Kidney (tissue), 14 donors: ENCODE results near the gene DDAH1. TPM values are rescaled to one million over a fixed set of nuclear protein-coding genes. Genes with fewer than 3 reads are reported as not detected.

Experiments used
- DNase-seq, 5 donors: peaks; one replicate each; pipeline ENCODE4 v3.0.0-alpha.2; 2013 to 2020
- FAIRE-seq: peaks from 2 replicates; lab custom pipeline; 2012; peaks lifted over from hg19 to GRCh38; lab: Jason Lieb, UNC
- H3K27ac ChIP-seq, 2 donors: one replicate each; pipeline ENCODE4 v1.7.0; 2013; ENCODE audit warnings: low read depth in 2 of 2, low read length in 2 of 2, inconsistent platforms in 1 of 2
- H3K27me3 ChIP-seq: one replicate; pipeline ENCODE4 v1.7.1; 2013; ENCODE audit warnings: low read length, inconsistent platforms; ENCODE audit not compliant: control insufficient read depth, insufficient read depth
- H3K36me3 ChIP-seq, 3 donors: one replicate each; pipeline versions ENCODE4 v1.7.0 to v1.7.1; 2013; ENCODE audit warnings: low read length in 3 of 3, control low read depth in 1 of 3, inconsistent platforms in 1 of 3; ENCODE audit not compliant: insufficient read depth in 3 of 3, control insufficient read depth in 2 of 3
- H3K4me1 ChIP-seq, 3 donors: one replicate each; pipeline versions ENCODE4 v1.7.0 to v1.7.1; 2013; ENCODE audit warnings: low read length in 3 of 3, inconsistent platforms in 1 of 3, low read depth in 1 of 3; ENCODE audit not compliant: control insufficient read depth in 2 of 3, insufficient read depth in 2 of 3
- H3K4me3 ChIP-seq, 3 donors: one replicate each; pipeline versions ENCODE4 v1.7.0 to v1.8.1; 2013; ENCODE audit warnings: low read length in 3 of 3, control low read depth in 1 of 3, inconsistent platforms in 1 of 3
- H3K9ac ChIP-seq, 3 donors: one replicate each; pipeline versions ENCODE4 v1.7.0 to v1.7.1; 2013; ENCODE audit warnings: low read length in 3 of 3, control low read depth in 1 of 3, inconsistent platforms in 1 of 3
- H3K9me3 ChIP-seq, 3 donors: one replicate each; pipeline versions ENCODE4 v1.7.0 to v1.7.1; 2013; ENCODE audit warnings: low read length in 3 of 3, control low read depth in 1 of 3, inconsistent platforms in 1 of 3; ENCODE audit not compliant: control insufficient read depth in 2 of 3, insufficient read depth in 1 of 3
- intact Hi-C: fragments of 100-400 bp; cut with DNase I; formaldehyde crosslinking; loops from one replicate; pipeline ENCODE4 v1.11.1; 2022
- polyA plus RNA-seq: library from polyadenylated mRNA; stranded (reverse); fragments of 350-450 nt; fragmentation: Illumina TruSeq; extraction: RNeasy Lipid Tissue Mini Kit (QIAGEN cat#74804); gene quantifications from one replicate; pipeline ENCODE4 v1.2.3, GENCODE V29; 2014; ENCODE audit warnings: low read depth, low replicate concordance; ENCODE audit not compliant: insufficient read depth
- total RNA-seq: library from RNA; stranded (reverse); fragmentation: NEBNext Ultra II Directional; extraction: Animal tissue kit (Norgen Biotek cat#: 25700); gene quantifications from one replicate; pipeline ENCODE4 v1.2.1, GENCODE V29; 2021
- TF ChIP-seq, protein P1 (sequence below): IDR thresholded peaks from 3 replicates; pipeline ENCODE4 v1.5.1; 2012; ENCODE audit warnings: mild to moderate bottlenecking, moderate library complexity, borderline replicate concordance; ENCODE audit not compliant: insufficient read depth; ENCODE audit errors: extremely low read depth
- donor health status: control.
- donor health status: control.
- donor health status: control.
- donor health status: control.
- donor health status: control.
- donor health status: DM: yes; HTN: yes; CAD: no.
- donor health status: Normal renal cell carcinoma (clear cell type).

Gene DDAH1
- total and polyA plus RNA-seq, 2 donors from 2014 or later: 73.1 to 98.9 TPM

DNA sequence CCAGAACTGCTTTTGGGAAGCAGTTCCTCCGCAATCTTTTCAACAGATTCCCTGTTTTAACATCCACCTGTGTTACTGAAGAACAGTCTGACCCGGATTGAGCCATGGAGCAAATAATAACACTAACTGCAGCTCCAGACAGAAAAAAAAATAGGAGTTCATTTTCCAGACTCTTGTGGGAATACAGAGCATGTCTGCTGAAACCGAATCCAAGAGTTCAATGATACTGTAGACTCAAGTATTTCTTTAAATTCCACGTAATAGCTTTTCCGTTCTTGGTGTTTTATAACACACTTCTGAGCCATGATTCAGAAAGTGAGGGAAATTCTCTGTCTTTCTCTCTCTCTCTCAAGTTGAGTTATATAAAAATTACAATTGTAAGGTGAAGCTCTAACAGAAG is 60.6 kb downstream of the DDAH1 start:
- TF ChIP-seq, protein P1, sequence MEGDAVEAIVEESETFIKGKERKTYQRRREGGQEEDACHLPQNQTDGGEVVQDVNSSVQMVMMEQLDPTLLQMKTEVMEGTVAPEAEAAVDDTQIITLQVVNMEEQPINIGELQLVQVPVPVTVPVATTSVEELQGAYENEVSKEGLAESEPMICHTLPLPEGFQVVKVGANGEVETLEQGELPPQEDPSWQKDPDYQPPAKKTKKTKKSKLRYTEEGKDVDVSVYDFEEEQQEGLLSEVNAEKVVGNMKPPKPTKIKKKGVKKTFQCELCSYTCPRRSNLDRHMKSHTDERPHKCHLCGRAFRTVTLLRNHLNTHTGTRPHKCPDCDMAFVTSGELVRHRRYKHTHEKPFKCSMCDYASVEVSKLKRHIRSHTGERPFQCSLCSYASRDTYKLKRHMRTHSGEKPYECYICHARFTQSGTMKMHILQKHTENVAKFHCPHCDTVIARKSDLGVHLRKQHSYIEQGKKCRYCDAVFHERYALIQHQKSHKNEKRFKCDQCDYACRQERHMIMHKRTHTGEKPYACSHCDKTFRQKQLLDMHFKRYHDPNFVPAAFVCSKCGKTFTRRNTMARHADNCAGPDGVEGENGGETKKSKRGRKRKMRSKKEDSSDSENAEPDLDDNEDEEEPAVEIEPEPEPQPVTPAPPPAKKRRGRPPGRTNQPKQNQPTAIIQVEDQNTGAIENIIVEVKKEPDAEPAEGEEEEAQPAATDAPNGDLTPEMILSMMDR: no peak
- Histone ChIP-seq H3K4me3 (no peak overlapping the region), H3K36me3 (no peaks in the 10 kb centered on the region), H3K27me3 (no peaks in the 10 kb centered on the region), H3K27ac (peak overlapping the region; percentile 48 to 54), H3K9ac (peak overlapping the region in 1 of 3 donors; percentile 2), H3K4me1 (peaks cover 0 to 39% (median 2%) of the 10 kb centered on the region in 3 donors), H3K9me3 (no peaks in the 10 kb centered on the region)
- FAIRE-seq (no peak), DNase-seq (peak in 1 of 5 donors; percentile 22)
- intact Hi-C loops: no loop called here

DNA sequence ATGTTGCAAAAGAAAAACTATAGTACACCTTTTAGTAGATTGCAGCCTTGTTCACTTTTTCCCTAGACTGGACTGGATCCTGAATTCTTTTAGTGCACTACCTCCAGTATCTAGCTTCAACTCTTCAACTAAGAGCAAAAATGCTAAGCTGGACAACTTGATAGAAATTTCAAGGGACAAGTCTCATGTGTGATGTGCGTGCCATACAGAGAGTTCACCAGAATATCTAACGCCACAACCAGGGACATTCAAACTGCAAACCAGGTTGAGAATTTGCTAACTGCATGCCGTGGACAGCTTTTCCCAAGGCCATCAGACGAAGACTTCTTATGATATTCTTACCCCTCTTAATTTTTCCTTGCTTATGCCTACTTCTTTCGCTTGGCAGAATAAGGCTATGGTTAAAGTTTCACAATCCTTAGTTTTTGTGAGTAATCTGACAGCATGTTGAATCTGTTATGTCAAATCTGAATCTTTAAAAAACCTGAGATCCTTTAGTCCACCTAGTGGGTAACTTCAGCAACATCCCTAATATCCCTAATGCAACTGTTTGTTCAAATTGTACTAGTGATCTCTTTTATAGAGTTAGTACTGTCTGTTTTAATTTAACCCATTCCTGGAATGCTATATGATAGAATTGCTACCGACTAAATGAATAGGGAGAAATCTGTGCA is 66.4 kb downstream of the DDAH1 start:
- DNase-seq (no peak), FAIRE-seq (no peak)
- H3K27ac ChIP-seq: peak overlapping the region in 1 of 2 donors; percentile 40
- H3K9me3 ChIP-seq: no peaks in the 10 kb centered on the region
- H3K4me3 ChIP-seq: no peak overlapping the region
- H3K27me3 ChIP-seq: no peaks in the 10 kb centered on the region
- TF ChIP-seq, protein P1: peak; percentile 32
- intact Hi-C loops: no loop called here
- no peaks in the 10 kb centered on the region for H3K36me3 ChIP-seq
- peak overlapping the region in 1 of 3 donors; percentile 22 for H3K9ac ChIP-seq
- peaks cover 0 to 27% (median 3%) of the 10 kb centered on the region in 3 donors for H3K4me1 ChIP-seq

DNA sequence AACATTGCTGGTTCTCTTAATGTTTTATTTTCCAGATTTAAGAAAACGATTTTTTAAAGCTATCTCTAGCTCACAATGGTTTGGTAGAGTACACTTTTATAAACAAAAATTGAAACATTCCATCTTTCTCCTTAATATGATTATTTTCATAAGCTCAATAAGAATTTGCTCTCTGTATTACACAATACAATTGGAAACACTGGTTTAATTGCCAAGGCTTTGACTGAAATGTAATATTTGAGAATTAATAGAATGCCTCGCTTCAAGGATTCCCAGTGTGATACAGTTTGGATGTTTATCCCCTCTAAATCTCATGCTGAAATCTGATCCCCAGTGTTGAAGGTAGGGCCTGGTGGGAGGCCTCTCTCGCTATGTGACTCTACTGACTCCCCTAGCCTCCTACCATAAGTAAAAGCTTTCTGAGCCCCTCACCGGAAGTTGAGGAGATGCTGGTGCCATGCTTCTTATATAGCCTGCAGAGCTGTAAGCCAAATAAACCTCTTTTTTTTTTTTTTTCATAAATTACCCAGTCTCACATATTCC is 67.4 kb downstream of the DDAH1 start:
- DNase-seq: peak in 1 of 5 donors; percentile 40
- Histone ChIP-seq H3K36me3 (no peaks in the 10 kb centered on the region), H3K9me3 (no peaks in the 10 kb centered on the region), H3K4me3 (no peak overlapping the region), H3K27me3 (no peaks in the 10 kb centered on the region), H3K4me1 (peaks cover 0 to 23% (median 3%) of the 10 kb centered on the region in 3 donors), H3K27ac (no peak overlapping the region), H3K9ac (no peak overlapping the region)
- TF ChIP-seq, protein P1: no peak
- intact Hi-C loops: no loop called here
- FAIRE-seq: no peak
